Activated CD8-positive, alpha-beta memory T cell treated with anti-CD3 and anti-CD28 coated beads, Interleukin-2, amount 50 U/mL, for 24 hours (primary cell): ENCODE data around the gene ADAMTSL1.
"Not testable (repeated sequence)": the region's sequence is repeated elsewhere in the genome, so short reads cannot be mapped to it uniquely, and the experiment has no call there.

Experiments
- DNase-seq: peaks from one replicate; pipeline ENCODE4 v3.0.0-alpha.2; 2020; ENCODE audit errors: extremely low read depth

The ADAMTSL1 gene

DNA sequence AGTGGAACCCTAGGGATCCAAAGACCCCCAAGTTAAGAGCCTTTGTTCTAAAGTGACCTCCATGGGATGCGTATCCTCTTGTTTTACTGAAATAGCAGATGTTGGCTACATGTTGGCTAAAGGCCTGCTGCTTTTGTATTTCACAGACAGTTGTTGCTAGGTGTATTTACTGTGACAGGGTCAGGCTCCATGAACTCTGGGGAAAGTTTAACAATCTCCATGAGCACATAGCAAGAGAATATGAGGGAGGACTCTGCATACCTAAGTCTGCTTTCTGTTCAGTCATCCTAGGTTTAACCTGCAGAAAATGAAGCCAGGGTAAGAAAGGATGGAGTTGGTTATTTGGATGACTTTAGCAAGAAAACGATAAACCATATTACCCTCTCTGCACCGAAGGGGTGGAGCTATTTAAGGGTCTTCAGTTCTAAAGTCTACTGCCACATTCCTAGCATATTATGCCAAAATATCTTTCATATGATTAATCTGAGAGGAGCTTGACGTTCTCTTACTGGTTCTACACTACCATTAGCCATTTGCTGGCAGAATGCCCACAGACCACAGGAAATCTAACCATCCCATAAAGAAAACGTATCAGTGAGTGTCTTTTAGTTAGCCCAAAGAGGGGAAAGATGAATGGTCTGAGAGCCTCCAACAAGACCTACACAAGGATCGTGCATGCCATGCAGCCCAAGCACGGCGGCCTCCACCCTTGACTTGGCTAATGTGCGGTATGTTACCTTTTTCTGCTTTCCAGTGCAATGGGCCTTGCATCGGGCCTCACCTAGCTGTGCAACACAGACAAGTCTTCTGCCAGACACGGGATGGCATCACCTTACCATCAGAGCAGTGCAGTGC lies 431.3 kb downstream of the ADAMTSL1 start:
- no peak for DNase-seq

DNA sequence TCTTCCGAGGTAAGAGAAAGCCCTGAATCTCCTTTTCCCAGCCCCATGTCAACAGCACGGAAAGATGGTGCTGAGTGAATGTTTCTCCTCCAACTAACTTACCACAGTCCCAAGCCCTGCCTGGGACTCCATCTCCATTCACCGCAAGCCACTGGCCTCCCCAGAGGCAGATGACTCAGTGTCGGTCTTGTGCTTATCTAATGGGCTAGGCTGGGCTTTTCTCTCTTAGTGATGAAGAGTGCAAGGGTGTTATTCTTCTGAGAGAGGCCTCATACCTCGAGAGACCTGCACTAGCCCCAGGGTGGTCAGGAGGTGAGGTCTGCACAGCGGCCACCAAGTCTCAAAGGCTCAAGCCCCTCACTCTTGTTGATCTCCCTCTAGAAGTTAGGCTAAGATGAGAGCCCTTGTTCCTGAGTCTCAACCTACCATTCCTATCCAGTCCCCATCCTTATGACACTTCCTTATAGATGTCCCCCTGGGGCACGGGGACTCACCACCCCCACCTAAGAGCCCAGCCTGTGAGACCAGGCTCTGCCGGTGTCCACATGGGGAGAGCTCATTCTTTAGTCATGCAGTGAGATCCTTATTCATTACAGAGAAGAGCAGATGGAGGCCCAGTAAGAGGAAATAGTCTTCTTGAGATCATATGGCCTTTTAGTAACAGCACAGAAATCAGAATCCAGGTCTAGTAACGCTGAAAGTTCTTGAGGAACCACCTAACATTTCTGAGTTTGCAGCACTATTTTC lies 432.1 kb downstream of the ADAMTSL1 start:
- no peak for DNase-seq

DNA sequence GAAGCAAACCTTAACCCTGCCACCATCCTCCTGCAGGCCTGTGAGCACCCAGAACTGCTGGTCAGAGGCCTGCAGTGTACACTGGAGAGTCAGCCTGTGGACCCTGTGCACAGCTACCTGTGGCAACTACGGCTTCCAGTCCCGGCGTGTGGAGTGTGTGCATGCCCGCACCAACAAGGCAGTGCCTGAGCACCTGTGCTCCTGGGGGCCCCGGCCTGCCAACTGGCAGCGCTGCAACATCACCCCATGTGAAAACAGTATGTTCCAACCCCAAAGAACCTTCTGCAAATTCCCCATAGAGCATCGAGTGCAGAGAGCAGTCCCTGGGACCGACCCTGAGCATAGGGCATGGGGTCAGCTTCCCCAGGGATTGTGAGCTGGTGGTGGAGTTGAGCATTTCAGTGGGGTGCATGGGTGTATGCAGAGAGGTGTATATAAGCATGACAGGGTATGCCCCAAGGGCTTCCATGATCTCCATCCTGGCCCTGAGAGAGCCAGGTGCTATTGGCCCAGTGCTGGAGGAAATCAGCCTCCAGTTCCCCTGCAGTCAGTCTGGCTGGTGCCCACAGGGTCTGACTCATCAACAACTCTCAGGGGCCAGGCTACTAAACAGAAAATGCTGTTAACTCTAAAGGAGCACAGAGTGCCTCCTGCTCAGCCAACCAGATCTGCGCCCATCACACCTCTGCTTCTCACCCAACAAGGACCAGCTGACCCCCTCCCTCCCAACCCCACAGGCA lies 432.9 kb downstream of the ADAMTSL1 start:
- DNase-seq: no peak

DNA sequence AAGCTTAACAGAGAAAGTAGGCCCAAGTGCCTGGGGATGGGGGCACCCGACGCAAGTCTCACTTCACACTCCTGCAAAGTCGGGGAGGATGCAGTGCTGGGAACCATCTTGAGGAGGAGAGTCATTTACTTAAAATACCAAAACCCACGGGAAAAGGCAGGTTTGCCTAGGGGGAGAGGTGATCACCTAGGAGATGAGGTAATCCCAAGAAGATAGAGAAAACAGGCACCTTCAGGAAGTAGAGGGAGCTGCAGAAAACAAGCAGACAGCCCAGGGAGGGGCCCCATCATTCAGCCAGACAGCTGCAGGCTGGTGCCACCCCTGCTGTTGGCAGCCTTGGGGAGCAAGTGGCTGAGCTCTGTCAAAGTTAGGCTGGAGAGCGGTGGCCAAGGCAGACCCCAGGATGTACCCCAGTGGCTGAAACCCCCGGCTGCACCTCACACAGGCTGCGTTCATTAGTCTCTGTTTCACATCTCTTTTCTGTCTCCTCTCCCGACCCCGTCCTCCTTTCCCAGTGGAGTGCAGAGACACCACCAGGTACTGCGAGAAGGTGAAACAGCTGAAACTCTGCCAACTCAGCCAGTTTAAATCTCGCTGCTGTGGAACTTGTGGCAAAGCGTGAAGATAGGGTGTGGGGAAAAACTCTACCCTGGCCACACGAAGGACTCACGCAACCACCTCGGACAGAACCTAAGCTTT lies 434.1 kb downstream of the ADAMTSL1 start:
- DNase-seq: no peak

DNA sequence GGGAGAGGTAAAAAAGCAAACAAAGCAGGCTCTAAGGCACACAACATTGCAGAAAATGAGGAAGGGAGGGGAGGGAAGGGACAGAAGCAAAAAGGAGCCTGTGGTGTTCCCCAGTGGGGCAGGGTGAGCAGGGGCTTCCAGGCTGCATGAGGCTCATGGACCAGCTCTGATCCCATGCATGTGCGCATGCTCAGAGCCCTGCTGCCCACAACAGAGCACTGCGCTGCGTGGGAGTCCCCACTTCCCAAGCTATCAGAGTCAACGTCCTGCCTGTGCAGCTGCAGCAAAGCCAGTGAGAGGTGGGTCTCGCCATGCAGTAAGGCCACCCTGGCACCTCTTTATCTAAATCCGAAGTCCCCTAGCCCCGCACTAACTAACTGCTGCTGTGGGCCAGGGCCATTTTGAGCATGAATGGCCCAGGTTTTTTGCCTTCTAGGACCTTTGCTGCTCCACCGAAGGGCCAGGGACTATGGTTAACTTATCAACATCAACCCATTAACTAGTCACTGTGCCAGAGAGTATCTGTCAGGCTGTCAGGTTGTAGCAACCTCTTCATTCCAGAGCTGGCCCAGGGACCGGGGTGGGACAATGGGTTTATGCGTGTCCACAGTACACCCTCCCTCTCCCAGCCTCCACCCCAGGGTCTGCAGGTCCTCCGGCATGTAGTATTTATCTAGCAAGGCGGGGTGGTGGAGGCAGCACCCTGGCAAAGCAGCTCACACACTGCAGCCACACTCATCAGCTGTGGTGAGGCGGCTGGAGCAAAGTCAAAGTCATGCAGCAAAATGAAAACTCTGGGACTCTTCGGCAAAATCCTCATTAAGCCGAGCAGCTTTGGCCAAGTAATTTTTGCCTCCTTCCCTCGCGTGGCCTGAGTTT lies 435.4 kb downstream of the ADAMTSL1 start:
- DNase-seq: no peak

DNA sequence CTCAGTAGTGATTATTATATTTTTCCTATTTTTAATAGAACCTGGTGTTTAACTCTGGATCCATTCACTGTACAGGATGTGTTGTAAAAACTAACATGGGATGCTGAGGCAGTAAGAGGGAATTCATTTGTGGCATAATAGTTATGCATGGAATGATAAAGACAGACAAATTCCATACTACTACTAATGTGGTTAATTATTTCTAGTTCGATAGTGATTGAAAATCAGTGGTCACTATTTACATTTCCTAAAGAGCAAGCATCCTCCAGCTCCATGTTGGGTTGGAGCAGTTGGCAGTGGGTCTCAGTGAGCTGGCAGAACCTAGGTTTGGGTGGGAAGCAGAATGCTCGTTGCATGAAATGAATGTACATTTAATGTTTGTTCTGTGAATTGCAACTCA lies 436.5 kb downstream of the ADAMTSL1 start:
- DNase-seq: no peak

DNA sequence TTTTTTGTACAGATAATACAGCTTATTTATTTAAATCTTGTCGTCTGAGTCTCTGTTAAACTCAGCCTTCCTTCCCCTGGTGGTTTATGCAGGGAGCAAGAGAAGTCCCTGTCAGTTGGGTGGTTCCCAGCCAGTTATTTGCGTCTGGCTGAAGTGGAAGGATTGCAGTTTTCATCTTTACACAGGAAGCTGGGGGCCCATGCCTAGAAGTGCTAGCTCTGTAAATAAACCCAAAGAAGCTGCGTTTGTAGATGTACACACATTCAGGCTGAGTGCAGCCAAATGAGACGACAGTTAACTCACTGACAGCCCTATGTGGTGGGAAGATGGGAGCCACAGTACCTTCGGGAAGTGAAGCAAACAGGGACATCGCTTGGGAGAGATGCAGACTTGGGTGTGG lies 437.0 kb downstream of the ADAMTSL1 start:
- DNase-seq: no peak

DNA sequence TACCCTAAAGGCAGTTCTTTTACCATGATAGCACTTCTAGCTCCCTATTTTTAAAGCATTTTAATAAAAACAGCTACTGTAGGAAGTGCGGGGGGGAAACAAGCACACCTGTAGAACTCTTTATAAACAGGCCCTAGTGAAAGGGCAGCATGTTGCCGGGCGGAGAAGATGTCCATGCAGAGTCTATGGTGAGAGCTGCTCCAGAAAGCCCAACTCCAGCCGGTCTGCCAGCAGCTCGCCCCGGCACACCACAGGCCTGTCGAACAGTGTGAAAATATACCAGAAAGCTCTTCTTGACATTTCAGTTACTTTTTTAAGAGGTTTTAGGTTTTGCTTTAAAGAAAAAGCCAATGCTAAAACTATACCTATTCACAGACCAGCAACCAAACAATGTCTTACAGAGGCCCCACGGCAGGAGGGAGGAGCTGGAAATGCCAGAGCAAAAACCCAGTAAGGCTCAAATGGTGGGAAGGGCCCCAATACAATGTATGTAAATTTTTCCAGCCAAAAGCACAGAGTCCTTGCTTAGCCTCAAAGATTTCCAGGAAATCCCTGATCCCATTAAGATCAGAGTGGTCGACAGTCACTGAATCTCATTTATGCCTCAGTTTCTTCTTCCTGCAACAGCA lies 437.9 kb downstream of the ADAMTSL1 start:
- no peak for DNase-seq

DNA sequence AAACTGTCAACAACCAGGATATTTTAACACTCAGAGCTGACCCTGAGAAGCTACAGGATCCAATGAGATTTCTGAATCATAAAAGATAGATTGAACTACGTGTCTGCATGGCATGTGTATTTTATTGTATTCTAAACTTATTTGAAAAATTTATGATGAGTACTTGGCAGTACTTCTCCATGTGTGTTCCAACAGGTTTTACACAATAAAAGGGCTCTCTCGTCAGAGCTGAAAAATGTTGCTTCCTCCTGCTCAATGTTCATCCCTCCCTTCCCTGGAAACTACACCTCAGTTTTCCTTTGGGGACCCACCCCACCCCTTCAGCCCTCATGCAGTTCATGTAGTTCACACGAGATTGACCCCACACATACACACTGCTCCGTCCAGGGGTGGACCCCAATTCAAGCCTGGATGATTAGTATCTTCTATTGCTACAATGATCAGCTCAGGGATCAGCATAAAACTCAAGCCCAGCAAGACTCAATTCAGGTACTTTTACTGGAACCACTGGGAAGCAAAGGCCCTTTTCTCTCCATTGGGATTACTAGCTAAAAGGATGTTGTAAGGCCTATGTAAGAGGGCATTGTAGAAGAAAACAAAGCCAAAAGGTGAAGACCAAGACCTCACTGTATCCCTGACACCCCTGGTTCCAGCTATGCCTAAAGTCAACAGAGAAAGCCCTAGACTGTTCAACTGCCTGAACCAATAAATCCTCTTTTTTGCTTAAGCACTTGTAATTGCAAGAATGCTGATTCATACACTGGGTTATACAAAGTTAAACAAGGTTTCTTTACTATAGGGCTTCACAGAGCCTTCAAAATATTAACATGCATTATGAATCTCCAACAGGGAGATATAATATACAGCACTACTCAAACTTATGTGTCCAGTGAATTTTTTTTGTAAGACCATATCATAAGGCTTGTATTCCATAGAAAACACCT lies 446.5 kb downstream of the ADAMTSL1 start:
- DNase-seq: no peak

DNA sequence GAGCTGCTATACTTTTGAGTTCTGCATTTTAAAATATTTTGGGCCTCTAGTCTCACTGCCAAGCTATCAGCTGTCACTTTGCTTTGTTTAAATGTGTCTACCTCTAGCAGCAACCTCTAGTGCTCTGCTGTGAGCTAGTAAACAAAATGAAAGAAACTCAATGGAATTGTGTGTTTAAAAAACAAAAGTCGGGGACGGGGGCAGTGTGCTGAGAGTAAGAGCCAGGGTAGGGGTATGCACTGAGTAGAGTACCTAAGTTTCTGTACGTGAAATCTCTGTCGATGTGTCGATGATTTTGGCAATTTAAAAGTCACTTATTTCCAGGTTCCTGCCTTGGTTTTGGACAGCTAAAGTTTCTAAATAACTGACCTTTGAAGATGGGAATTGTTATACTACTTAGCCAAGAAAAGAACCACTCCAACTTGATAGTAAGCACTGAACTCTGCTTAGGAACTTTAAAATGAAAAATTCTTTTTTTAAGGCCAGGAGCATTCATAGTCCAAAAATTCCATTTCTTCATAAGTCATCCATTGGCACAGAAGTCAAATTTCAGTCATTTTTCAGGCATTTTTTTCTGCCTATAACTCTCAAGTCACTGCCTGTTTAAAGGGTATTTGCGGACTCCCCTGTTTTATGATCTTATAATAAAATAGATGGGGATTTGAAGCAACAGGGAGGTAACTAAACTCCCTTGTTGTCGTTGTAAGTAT lies 447.6 kb downstream of the ADAMTSL1 start:
- DNase-seq: no peak

DNA sequence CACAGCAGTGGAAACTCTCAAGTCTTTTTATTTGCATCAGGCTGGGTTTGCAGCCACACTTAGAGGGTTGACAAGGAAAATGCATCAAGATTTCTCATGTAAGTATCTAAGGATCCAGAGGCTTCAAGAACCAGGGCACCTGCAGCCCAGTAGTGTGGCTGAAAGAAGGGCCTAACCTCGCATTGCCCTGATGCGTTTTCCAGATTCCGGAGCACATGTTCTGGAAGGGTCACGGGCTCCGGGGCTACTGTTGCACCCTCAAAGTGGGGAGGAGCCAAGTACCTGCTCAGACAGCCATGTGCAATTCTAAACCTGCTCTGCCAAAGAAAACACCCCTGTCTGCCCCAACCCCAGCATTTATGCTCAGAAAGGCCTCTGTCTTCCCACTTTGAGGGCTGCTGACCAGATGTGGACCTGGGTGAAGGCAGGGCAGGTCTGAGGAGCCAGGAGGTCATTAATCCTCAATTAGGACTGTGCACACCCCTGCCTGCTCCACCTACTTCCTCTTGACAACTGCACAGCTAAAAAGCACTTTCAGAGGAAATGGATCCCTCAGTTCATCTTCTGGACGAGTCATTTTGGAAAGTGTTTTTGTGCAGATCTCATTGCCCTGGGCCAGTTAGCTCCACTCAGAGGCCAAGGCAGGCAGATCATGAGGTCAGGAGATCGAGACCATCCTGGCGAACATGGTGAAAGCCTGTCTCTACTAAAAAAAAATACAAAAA lies 448.4 kb downstream of the ADAMTSL1 start:
- DNase-seq: no peak

DNA sequence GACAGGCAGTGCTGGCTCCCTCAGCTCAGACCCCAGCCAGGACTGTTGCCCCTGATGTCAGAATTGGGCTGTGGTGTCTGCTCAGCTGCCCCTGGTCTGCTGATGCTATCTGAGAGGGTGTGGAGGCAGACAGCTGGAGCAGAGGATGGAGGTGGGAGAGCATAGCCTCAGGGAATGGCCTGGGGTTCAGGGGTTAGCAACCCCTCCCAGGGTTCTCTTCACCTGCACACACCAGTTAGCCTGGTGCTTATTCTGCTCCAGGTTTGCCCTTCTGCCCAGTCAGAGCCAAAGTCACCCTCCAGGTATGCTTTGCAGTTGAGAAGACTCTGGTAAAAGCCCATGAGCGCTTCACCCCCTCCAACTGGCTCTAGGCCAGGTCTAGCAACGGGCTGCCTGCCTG lies 449.2 kb downstream of the ADAMTSL1 start:
- DNase-seq: no peak

DNA sequence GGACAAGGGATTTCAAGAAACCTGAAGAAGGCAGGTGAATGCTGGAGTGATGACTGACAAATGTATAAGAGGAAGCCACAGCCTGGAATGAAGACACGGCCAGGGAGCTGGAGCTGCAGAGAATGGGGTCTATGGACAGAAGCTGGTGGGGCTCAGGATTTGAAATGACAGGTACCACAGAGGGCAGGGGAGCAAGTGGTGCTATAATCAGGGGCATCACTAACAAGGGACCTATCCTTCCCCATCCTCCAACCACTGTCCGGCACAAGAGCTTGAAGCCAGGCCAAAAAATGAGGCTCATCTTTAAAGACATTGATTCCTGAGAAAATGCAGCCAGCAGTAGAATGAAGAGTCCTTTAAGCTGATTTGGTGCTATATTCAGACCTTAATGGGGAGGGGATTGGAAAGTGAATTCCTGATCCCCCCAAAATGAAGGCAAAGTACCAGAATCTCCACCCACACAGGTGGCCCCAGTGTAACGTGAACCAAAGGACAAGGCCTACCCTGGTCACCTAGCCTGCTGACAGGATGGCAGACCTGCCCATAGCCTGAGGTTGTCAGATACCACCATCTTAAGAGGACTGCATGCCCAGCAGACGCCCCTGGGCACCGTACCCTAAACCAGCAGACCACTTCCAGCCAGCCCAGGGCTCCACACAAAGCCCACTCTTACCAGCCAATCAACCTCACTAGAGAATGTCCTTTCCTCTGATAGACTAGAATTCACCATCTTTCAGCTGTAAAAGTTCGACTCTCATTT lies 449.9 kb downstream of the ADAMTSL1 start:
- no peak for DNase-seq

DNA sequence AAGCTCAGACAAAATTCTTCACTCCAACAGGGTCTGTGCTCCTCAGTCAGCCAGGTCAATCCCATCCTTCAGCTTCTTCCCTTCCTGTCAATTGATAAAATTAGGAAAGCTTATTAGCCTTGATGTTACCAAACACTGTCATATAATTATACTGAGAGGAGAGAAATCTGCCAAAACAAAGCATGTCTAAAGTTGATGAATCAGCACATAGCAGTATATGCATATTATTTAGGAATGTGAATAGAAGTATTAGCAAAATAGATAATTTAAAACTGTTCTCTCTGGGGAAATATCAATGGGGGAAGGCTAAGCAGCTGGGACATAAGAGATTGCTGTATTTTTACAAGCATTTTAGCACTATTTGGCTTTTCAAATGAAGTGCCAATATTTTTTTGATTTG lies 451.9 kb downstream of the ADAMTSL1 start:
- DNase-seq: no peak

DNA sequence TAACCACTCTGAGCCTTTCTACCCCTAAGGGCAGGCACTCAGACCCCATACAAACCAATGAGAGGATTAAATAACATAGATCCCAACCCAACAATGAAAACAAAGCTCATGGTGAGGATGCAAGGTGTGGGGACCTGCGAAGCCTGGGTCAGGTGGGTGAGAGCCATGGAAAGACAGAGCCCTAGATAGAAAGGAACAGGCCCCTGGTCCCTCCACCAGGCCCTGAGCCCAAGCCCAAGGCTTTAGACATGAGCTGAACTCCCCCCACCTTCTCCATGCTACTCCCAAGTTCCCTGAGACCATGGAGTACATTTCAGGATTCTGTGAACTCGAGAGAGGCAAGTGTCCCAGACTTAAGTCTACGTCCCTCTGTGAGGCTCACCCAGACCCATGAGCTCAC lies 452.6 kb downstream of the ADAMTSL1 start:
- no peak for DNase-seq

DNA sequence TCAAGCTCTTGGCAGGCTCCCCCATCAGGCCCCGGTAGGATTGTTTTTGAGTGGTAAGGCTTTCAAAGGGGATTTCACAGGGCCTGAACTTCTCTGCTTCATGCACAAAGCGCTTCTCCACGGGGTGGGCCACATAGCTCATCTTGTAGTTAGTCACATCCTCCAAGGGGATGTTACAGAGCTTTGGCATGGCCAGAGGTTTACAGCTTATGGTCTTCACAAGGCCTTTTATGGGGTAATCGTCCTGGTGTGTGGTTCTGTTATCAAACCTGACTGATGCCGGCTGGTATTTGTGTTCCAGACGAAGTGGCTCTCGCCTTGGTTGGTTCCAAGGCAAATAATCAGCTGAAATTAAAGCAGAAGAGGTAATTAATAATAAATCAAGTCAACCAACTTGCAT lies 454.8 kb downstream of the ADAMTSL1 start:
- no peak for DNase-seq

DNA sequence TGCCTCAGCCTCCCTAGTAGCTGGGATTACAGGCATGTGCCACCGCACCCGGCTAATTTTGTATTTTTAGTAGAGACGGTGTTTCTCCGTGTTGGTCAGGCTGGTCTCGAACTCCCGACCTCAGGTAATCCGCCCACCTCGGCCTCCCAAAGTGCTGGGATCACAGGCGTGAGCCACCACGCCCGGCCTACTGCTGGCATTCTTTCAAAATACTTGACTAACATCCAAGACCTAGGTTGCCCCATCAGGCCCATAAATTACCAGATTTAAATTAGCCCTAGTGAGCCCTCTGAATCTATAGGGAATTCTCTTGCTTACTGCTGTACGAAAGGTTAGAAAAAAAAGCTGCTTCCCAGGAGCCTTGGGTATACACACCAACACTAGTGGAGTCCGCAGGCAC lies 456.7 kb downstream of the ADAMTSL1 start:
- DNase-seq: not testable (repeated sequence)
